ENCODE measurements around the gene ORC6.

GRCh38 chr16:46743232-46743719 lies 53.8 kb downstream of the ORC6 start:
- TF ChIP-seq EP300 (IDR thresholded peaks at IDR 0.05; ENCODE audit: low read depth) = no peak
- TF ChIP-seq POLR2A (IDR thresholded peaks at IDR 0.05) = no peak
- TF ChIP-seq CTCF (IDR thresholded peaks at IDR 0.05) = no peak
- TF ChIP-seq POLR2AphosphoS5 (IDR thresholded peaks at IDR 0.05) = no peak
